ENCODE results near the gene PGAP3. TPM values are rescaled to one million over a fixed set of nuclear protein-coding genes. Genes with fewer than 3 reads are reported as not detected.
A peak's percentile ranks its signal among the peaks of the same experiment; 100 is the strongest.
"Not testable (repeated sequence)": the region's sequence is repeated elsewhere in the genome, so short reads cannot be mapped to it uniquely, and the experiment has no call there.

The PGAP3 gene
- total RNA-seq, 2 experiments from 2014 or later: 27.0 to 30.6 TPM

DNA sequence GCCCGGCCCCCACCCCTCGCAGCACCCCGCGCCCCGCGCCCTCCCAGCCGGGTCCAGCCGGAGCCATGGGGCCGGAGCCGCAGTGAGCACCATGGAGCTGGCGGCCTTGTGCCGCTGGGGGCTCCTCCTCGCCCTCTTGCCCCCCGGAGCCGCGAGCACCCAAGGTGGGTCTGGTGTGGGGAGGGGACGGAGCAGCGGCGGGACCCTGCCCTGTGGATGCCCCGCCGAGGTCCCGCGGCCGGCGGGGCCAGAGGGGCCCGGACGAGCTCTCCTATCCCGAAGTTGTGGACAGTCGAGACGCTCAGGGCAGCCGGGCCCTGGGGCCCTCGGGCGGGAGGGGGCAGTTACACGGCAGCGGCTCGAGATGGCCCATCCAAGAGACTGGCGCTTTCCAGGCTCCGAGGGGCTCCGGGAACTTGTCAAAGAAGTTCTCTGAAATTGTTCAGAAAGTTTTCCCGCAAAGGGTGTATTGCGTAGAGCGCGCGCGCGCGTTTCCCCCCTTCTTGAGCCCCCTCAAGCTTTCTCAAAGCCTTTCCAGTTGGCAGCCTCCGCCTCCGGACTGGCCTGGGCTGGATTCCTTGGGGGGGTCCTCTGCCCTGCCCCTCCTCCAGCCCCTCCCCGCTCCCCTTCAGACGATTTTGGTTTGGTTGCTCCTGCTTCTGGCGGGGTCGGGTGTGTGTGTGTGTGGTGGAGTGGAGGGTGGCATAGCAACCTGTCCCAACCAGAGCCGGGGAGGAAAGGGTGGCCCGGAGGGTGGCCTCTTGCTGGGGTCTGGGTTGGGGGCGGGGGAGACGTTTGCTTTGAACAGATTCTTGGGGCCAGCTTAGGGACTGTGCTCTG lies 12.5 kb upstream of the PGAP3 start:
- H3K9me3 Mint-ChIP-seq: no peaks in the 10 kb centered on the region
- no peak for DNase-seq
- no peak overlapping the region for H3K4me3 Mint-ChIP-seq
- CTCF ChIA-PET: interaction anchor here (0.8 to 1.4 kb wide), 4 partner anchors 11 to 30 kb away, joined by 3 to 4 read pairs (median 4); partner anchors contain the start of gene MIEN1
- peaks cover 3% of the 10 kb centered on the region for H3K36me3 Mint-ChIP-seq (ENCODE audit: low read depth)
- H3K27ac Mint-ChIP-seq: no peak overlapping the region
- H3K4me1 Mint-ChIP-seq: peaks cover 6% of the 10 kb centered on the region
- POLR2A ChIA-PET: no interaction called here
- H3K27me3 Mint-ChIP-seq: peaks cover 42% of the 10 kb centered on the region

DNA sequence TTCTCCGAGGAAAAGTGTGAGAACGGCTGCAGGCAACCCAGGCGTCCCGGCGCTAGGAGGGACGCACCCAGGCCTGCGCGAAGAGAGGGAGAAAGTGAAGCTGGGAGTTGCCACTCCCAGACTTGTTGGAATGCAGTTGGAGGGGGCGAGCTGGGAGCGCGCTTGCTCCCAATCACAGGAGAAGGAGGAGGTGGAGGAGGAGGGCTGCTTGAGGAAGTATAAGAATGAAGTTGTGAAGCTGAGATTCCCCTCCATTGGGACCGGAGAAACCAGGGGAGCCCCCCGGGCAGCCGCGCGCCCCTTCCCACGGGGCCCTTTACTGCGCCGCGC lies 11.9 kb upstream of the PGAP3 start, which contains the start of gene ERBB2:
Gene ERBB2, plus strand, starts transcription at position 247 of the 330 bp plus-strand sequence. CDS start 175 bp downstream, outside the sequence.
- H3K4me3 Mint-ChIP-seq: no peak within 1 kb of the TSS
- CTCF ChIA-PET: interaction anchor here (0.6 to 1.4 kb wide), 4 partner anchors 10 to 236 kb away, joined by 3 to 4 read pairs (median 4); partner anchors contain the start of gene MIEN1
- no peak for DNase-seq
- H3K9me3 Mint-ChIP-seq: no peaks in the 10 kb centered on the region
- peaks cover 3% of the 10 kb centered on the region for H3K36me3 Mint-ChIP-seq (ENCODE audit: low read depth)
- peaks cover 6% of the 10 kb centered on the region for H3K4me1 Mint-ChIP-seq
- peaks cover 42% of the 10 kb centered on the region for H3K27me3 Mint-ChIP-seq
- POLR2A ChIA-PET: no interaction called here
- no peak within 1 kb of the TSS for H3K27ac Mint-ChIP-seq

DNA sequence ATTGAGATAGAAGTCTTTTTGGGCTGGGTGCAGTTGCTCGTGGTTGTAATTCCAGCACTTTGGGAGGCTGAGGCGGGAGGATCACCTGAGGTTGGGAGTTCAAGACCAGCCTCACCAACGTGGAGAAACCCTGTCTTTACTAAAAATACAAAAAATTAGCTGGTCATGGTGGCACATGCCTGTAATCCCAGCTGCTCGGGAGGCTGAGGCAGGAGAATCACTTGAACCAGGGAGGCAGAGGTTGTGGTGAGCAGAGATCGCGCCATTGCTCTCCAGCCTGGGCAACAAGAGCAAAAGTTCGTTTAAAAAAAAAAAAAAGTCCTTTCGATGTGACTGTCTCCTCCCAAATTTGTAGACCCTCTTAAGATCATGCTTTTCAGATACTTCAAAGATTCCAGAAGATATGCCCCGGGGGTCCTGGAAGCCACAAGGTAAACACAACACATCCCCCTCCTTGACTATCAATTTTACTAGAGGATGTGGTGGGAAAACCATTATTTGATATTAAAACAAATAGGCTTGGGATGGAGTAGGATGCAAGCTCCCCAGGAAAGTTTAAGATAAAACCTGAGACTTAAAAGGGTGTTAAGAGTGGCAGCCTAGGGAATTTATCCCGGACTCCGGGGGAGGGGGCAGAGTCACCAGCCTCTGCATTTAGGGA lies 11.4 kb upstream of the PGAP3 start:
- CTCF ChIA-PET: interaction anchor here (0.6 to 1.4 kb wide), 2 partner anchors 31 to 236 kb away, joined by 3 to 4 read pairs; partner anchors contain the start of gene MIEN1
- DNase-seq; POLR2A ChIA-PET; H3K4me3 Mint-ChIP-seq; H3K4me1 Mint-ChIP-seq; H3K9me3 Mint-ChIP-seq; H3K36me3 Mint-ChIP-seq (ENCODE audit: low read depth); H3K27ac Mint-ChIP-seq: not testable (repeated sequence)
- peaks cover 42% of the 10 kb centered on the region for H3K27me3 Mint-ChIP-seq

DNA sequence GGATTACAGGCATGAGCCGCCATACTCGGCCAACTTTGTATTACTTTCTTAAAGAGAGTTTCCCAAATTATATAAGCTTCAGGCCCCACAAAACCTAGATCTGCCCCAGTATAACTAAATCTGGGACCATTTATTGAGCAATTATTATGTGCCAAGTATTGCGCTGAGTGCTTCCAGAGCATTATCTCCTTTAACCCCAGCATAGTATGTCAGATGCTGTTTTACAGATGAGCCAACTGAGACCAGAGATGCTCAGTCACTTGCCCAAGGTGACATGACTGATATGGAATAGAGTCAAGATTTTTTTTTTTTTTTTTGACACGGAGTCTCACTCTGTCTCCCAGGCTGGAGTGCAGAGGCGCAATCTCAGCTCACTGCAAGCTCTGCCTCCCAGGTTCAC lies 10.1 kb upstream of the PGAP3 start:
- H3K9me3 Mint-ChIP-seq: no peaks in the 10 kb centered on the region
- H3K27ac Mint-ChIP-seq: no peak overlapping the region
- H3K4me1 Mint-ChIP-seq: peaks cover 5% of the 10 kb centered on the region
- ChIA-PET CTCF (no interaction called here), POLR2A (no interaction called here)
- H3K36me3 Mint-ChIP-seq (ENCODE audit: low read depth): peaks cover 3% of the 10 kb centered on the region
- peaks cover 36% of the 10 kb centered on the region for H3K27me3 Mint-ChIP-seq
- DNase-seq: no peak
- H3K4me3 Mint-ChIP-seq: no peak overlapping the region

DNA sequence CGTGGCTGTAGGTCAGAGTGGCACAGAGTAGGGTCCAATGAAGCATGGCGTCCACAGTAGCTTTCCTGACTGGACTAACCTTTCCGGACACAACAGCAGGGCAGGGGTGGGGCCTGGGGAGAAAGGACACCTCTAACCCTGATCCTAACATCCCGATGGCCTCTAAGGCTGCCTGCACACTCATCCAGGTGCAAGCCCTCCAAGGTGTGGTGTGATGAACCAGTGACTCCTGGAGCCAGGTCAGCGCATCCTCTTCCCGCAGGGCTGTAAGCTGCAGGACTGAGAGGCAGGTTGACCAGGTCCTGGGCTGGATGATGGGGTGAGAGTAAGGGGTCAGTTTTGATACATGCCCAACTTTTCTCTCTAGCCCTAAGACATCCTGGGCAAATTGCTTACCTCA lies 8.9 kb upstream of the PGAP3 start:
- peaks cover 26% of the 10 kb centered on the region for H3K27me3 Mint-ChIP-seq
- CTCF ChIA-PET: interaction anchor here (1.0 to 1.5 kb wide), 3 partner anchors 9 to 75 kb away, joined by 4 to 5 read pairs (median 4); partner anchors contain the start of gene PGAP3
- H3K27ac Mint-ChIP-seq: peak overlapping the region; percentile 9

DNA sequence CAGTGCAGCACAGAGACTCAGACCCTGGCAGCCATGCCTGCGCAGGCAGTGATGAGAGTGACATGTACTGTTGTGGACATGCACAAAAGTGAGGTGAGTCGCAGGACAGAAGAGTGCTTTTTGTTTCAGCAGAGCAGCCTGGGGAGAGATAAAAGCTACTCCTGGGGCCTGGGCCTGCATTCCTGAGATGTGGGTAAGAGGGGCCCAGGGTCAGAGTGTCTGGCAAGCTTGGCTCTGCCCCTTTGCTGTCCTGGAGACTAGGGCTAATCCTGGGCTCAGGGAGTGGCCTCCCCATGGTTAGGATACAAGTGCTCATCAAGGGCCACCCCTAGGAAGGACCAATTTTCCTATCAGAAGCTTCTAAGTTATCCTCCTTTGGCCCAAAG lies 7.2 kb upstream of the PGAP3 start:
- ChIA-PET CTCF (interaction anchor here (1.5 kb wide), 1 partner anchor 12 kb away, joined by 4 read pairs; no protein-coding TSS in a partner anchor), POLR2A (no interaction called here)
- no peak for DNase-seq
- H3K27me3 Mint-ChIP-seq: peaks cover 11% of the 10 kb centered on the region
- H3K36me3 Mint-ChIP-seq (ENCODE audit: low read depth): peaks cover 3% of the 10 kb centered on the region
- no peak overlapping the region for H3K4me3 Mint-ChIP-seq
- no peak overlapping the region for H3K27ac Mint-ChIP-seq
- H3K4me1 Mint-ChIP-seq: peaks cover 5% of the 10 kb centered on the region
- no peaks in the 10 kb centered on the region for H3K9me3 Mint-ChIP-seq

More for the DNA sequence above, 8.9 kb upstream of the PGAP3 start:
- H3K4me1 Mint-ChIP-seq: peaks cover 5% of the 10 kb centered on the region
- peaks cover 3% of the 10 kb centered on the region for H3K36me3 Mint-ChIP-seq (ENCODE audit: low read depth)
- DNase-seq: no peak
- no peak overlapping the region for H3K4me3 Mint-ChIP-seq
- POLR2A ChIA-PET: no interaction called here
- H3K9me3 Mint-ChIP-seq: no peaks in the 10 kb centered on the region

DNA sequence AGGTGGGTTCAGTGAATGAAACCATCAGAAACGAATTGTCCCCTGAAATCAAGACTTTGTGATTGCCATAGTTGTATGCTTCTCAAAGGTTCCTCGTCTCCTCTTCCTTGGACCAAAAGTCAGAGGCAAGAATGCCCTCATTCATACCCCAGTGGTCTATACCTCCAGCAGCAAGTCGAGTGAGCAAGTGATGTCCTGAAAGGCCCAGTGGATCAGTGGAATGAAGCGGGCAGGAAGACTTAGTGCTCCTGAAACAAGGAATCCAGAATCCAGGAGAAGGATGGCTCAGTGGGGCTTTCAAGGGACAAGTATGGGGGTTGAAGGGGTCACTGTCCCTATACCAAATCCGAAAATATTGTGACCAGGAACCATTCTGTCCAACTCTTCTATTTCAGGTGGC lies 6.7 kb upstream of the PGAP3 start:
- Mint-ChIP-seq H3K27me3 (peaks cover 9% of the 10 kb centered on the region), H3K27ac (no peak overlapping the region), H3K9me3 (no peaks in the 10 kb centered on the region), H3K4me3 (no peak overlapping the region), H3K4me1 (peaks cover 2% of the 10 kb centered on the region), H3K36me3 (ENCODE audit: low read depth) (peaks cover 3% of the 10 kb centered on the region)
- no peak for DNase-seq
- POLR2A ChIA-PET: no interaction called here
- CTCF ChIA-PET: no interaction called here

DNA sequence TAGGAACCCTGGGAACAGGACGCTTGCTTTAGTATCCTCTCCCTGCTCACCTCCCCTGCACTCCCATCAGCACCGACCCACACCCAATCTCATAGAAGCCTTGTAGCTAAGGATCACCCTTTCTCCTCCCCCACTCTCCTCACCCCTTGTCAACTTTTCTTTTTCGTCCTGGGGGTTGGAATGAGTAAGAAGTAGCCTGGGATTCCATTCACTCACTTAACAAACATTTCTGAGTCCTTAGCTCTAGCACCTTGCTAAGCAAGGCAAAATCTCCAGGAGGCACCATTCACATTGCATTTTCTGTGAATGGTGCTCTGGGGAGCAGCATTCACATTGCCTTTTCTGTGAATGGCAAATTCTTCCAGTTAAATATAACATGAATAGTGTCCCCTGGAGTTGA lies 1.1 kb upstream of the PGAP3 start:
- Mint-ChIP-seq H3K4me3 (peak overlapping the region; percentile 94), H3K4me1 (peaks cover 29% of the 10 kb centered on the region), H3K27me3 (no peaks in the 10 kb centered on the region), H3K27ac (peak overlapping the region; percentile 98), H3K9me3 (peaks cover 7% of the 10 kb centered on the region), H3K36me3 (ENCODE audit: low read depth) (peaks cover 23% of the 10 kb centered on the region)
- ChIA-PET CTCF (interaction anchor here (1.1 to 2.4 kb wide), 5 partner anchors 11 to 67 kb away, joined by 3 to 14 read pairs (median 5); partner anchors contain the start of genes ERBB2 and MIEN1), POLR2A (no interaction called here)
- no peak for DNase-seq

DNA sequence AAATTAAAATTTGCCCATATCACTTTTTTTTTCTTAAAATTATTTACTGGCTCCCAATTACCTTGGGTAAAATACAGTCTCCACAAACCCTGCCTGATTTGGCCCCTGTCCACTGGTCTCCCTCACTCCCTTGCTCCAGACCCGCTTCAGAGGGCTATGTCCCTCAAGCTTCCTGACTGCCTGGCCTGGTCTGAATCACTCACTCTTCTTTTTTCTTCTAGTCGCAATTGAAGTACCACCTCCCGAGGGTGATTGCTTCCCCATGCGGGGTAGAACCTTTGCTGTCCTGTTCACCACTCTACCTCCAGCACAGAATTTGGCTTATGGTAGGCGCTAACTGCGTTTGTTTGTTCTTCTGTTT lies 598 bp upstream of the PGAP3 start:
- no peak for DNase-seq
- H3K27me3 Mint-ChIP-seq: no peaks in the 10 kb centered on the region
- H3K4me1 Mint-ChIP-seq: peaks cover 29% of the 10 kb centered on the region
- H3K36me3 Mint-ChIP-seq (ENCODE audit: low read depth): peaks cover 24% of the 10 kb centered on the region
- POLR2A ChIA-PET: interaction anchor here (0.7 to 1.0 kb wide), 2 partner anchors 14 to 41 kb away, joined by 3 to 6 read pairs; partner anchors contain the start of gene MIEN1
- CTCF ChIA-PET: interaction anchor here (1.0 to 2.4 kb wide), 8 partner anchors 10 to 341 kb away, joined by 3 to 14 read pairs (median 6); partner anchors contain the start of gene MIEN1
- peaks cover 7% of the 10 kb centered on the region for H3K9me3 Mint-ChIP-seq
- H3K4me3 Mint-ChIP-seq: peak overlapping the region; percentile 94
- peak overlapping the region; percentile 98 for H3K27ac Mint-ChIP-seq

DNA sequence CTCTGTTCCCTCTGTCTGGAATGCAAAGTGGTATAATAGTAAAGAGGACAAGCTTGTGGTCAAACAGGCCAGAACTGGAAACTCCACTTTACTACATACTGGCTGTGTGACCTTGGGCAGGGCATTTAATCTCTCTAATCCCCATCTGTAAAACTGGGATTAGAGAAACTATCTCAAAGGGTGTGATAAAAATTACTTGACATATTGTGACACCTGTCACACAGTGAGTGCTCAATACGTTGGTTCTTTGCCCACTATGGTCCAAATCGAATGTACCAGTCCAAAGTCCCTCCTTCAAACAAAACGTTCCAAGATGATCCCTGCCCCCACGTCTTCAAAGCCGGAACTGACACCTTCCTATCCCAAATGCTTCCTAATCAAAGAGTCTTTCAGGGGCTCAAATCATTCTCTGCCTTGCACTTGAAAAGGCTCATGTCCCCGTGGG lies 734 bp downstream of the PGAP3 start:
- Mint-ChIP-seq H3K9me3 (peaks cover 7% of the 10 kb centered on the region), H3K27me3 (no peaks in the 10 kb centered on the region), H3K27ac (peak overlapping the region; percentile 98), H3K36me3 (ENCODE audit: low read depth) (peaks cover 34% of the 10 kb centered on the region), H3K4me3 (peak overlapping the region; percentile 94), H3K4me1 (peaks cover 33% of the 10 kb centered on the region)
- CTCF ChIA-PET: interaction anchor here (1.1 to 2.4 kb wide), 6 partner anchors 9 to 43 kb away, joined by 3 to 14 read pairs (median 7); partner anchors contain the start of gene MIEN1
- POLR2A ChIA-PET: no interaction called here
- no peak for DNase-seq

DNA sequence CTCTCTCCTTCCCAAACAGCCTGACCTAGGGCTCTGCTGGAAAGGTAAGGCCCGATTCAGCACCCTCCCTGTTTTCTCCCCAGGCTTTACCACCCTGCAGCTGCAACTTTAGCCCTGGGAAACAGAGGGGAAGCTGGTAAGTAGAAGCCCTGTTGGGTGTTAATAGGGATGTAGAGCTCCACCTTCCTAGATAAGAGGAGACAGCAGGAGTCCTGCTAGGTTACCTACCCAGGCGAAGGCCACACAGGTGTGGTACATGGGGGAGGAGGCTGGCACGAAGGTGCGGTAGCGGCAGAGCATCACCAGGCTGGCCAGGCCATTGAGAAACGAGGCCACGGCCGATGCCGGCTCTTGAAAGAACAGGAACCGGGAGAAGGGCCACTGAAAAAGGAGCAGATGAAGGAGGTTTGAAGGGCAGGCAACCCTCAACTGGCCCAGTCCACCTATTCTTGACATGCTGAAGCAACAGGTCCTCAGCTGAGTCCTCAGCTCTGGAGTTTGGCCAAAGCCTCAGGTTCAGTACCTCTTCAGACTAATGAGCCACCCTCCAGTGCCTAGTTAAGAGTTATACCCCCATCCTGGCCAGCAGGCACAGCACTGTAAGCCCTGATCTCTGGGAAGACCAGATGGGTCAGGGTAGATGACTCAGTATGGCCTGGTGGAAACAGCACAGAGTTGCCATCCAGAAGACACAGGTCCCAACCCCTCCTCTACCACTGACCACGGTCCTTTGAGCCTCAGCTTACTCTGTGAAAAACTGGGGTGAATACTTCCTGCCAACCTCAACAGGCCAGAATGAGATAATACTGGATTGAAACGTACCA lies 3.3 kb downstream of the PGAP3 start:
- ChIA-PET POLR2A (no interaction called here), CTCF (interaction anchor here (1.4 kb wide), 1 partner anchor 63 kb away, joined by 4 read pairs; no protein-coding TSS in a partner anchor)
- H3K4me1 Mint-ChIP-seq: peaks cover 48% of the 10 kb centered on the region
- peaks cover 44% of the 10 kb centered on the region for H3K36me3 Mint-ChIP-seq (ENCODE audit: low read depth)
- no peak for DNase-seq
- H3K9me3 Mint-ChIP-seq: peaks cover 7% of the 10 kb centered on the region
- no peaks in the 10 kb centered on the region for H3K27me3 Mint-ChIP-seq
- H3K4me3 Mint-ChIP-seq: no peak overlapping the region
- H3K27ac Mint-ChIP-seq: no peak overlapping the region

DNA sequence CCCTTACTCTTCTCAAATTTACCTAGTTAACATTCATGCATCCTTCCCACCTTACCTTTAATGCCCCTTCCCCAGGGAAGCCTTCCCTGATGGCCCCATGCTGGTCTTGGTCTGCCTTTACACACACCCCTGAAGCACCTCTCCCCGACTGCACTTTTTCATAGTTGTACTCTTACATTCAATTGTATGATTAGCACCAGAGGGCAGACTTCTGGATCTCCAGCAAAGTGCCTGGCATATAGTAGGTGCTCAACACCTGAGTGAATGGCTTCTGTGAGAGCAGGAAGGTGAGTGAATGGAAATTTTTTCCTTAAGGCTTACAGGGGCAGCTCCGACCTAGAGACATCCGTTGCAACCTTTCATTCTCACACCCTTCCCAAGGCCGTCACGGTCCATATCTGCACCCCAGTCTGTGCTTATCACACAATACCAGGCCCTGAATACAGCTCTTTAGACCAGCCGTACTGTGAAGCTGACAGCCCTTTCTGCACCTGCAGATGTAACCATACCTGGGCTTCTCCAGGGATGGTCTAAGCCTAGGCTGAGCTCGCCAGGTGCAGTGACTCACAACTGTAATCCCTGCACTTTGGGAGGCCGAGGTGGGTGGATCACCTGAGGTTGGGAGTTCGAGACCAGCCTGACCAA lies 4.4 kb downstream of the PGAP3 start:
- Mint-ChIP-seq H3K4me3 (no peak overlapping the region), H3K36me3 (ENCODE audit: low read depth) (peaks cover 47% of the 10 kb centered on the region), H3K27ac (no peak overlapping the region), H3K4me1 (peaks cover 51% of the 10 kb centered on the region), H3K9me3 (peaks cover 3% of the 10 kb centered on the region), H3K27me3 (no peaks in the 10 kb centered on the region)
- ChIA-PET CTCF (interaction anchor here (1.8 kb wide), 1 partner anchor 62 kb away, joined by 7 read pairs; no protein-coding TSS in a partner anchor), POLR2A (no interaction called here)
- no peak for DNase-seq

All from activated CD4-positive, alpha-beta T cell treated with anti-CD3 and anti-CD28 coated beads, Interleukin-2, amount 10 ng/mL, durations not matched to agents 7 days and 5 days (primary cell).